Endothelial cell (in vitro differentiated cells): ENCODE data around the gene PARL. TPM values are rescaled to one million over a fixed set of nuclear protein-coding genes. Genes with fewer than 3 reads are reported as not detected.
"Not testable (repeated sequence)": the region's sequence is repeated elsewhere in the genome, so short reads cannot be mapped to it uniquely, and the experiment has no call there.

Source experiments
- DNase-seq: peaks from one replicate; pipeline ENCODE4 v3.0.0; 2021; ENCODE audit warnings: low spot score
- H3K27ac Mint-ChIP-seq: one replicate; pipeline ENCODE4 v1.8.0; 2021; ENCODE audit warnings: mixed read lengths, inconsistent platforms; ENCODE audit not compliant: unreplicated experiment
- H3K27me3 Mint-ChIP-seq: one replicate; pipeline ENCODE4 v1.8.0; 2021; ENCODE audit warnings: mild to moderate bottlenecking, moderate library complexity, mixed read lengths, inconsistent platforms; ENCODE audit not compliant: unreplicated experiment
- H3K36me3 Mint-ChIP-seq: one replicate; pipeline ENCODE4 v1.8.0; 2021; ENCODE audit warnings: mild to moderate bottlenecking, low read depth, mixed read lengths, inconsistent platforms; ENCODE audit not compliant: unreplicated experiment
- H3K4me1 Mint-ChIP-seq: one replicate; pipeline ENCODE4 v1.8.0; 2021; ENCODE audit warnings: mild to moderate bottlenecking, mixed read lengths, inconsistent platforms; ENCODE audit not compliant: unreplicated experiment
- H3K4me3 Mint-ChIP-seq: one replicate; pipeline ENCODE4 v1.8.0; 2021; ENCODE audit warnings: mild to moderate bottlenecking, mixed read lengths, inconsistent platforms; ENCODE audit not compliant: unreplicated experiment
- H3K9me3 Mint-ChIP-seq: one replicate; pipeline ENCODE4 v1.8.0; 2021; ENCODE audit warnings: mixed read lengths, inconsistent platforms; ENCODE audit not compliant: unreplicated experiment
- CTCF ChIP-seq: fragments of 200-600 bp; sonication (generic); IDR thresholded peaks from one replicate; pipeline ENCODE4 v1.5.0; 2021; ENCODE audit warnings: antibody characterized with exemption; ENCODE audit not compliant: unreplicated experiment
- total RNA-seq: library from RNA; stranded (reverse); fragmentation: NEBNext Ultra II Directional; extraction: Animal tissue kit (Norgen Biotek cat#: 25700); gene quantifications from one replicate; pipeline ENCODE4 v1.2.1, GENCODE V29; 2021; ENCODE audit not compliant: unreplicated experiment

Gene PARL
- total RNA-seq, 1 donor from 2014 or later: 62.9 TPM

- no peaks in the 10 kb centered on the region for H3K4me1 Mint-ChIP-seq
Observed at GRCh38 chr3:183878071-183878470, 6.6 kb downstream of the PARL start.

GRCh38 chr3:183877227-183877626 is 7.5 kb downstream of the PARL start:
- peak overlapping the region; percentile 51 for H3K4me3 Mint-ChIP-seq
- H3K27me3 Mint-ChIP-seq, H3K27ac Mint-ChIP-seq, H3K4me1 Mint-ChIP-seq, DNase-seq, H3K9me3 Mint-ChIP-seq, H3K36me3 Mint-ChIP-seq: not testable (repeated sequence)

More at GRCh38 chr3:183878071-183878470, 6.6 kb downstream of the PARL start:
- Mint-ChIP-seq H3K27ac (no peak overlapping the region), H3K27me3 (no peaks in the 10 kb centered on the region), H3K4me3 (no peak overlapping the region), H3K9me3 (no peaks in the 10 kb centered on the region), H3K36me3 (peaks cover 3% of the 10 kb centered on the region)
- DNase-seq: no peak
- no peak for TF ChIP-seq CTCF

DNA sequence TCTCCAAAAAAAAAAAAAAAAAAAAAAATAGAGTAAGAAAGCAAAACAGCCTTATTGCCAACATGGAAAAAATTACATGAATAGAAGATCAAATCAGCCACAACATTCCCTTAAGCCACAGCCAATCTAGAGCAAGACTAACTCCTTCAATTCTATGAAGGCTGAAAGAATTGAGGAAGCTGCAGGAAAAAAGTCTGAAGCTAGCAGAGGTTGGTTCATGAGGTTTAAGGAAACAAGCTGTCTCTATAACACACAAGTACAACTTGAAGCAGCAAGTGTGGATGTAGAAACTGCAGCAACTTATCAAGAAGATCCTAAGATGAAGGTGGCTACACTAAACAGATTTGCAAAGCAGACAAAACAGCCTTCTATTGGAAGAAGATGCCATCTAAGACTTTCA is 9.3 kb downstream of the PARL start:
- Mint-ChIP-seq H3K9me3 (no peaks in the 10 kb centered on the region), H3K4me1 (no peaks in the 10 kb centered on the region), H3K36me3 (peaks cover 3% of the 10 kb centered on the region), H3K4me3 (no peak overlapping the region), H3K27me3 (no peaks in the 10 kb centered on the region), H3K27ac (no peak overlapping the region)
- no peak for DNase-seq
- TF ChIP-seq CTCF: no peak

- DNase-seq: no peak
- no peak overlapping the region for H3K27ac Mint-ChIP-seq
Observed at GRCh38 chr3:183873914-183874313, 10.8 kb downstream of the PARL start.

DNA sequence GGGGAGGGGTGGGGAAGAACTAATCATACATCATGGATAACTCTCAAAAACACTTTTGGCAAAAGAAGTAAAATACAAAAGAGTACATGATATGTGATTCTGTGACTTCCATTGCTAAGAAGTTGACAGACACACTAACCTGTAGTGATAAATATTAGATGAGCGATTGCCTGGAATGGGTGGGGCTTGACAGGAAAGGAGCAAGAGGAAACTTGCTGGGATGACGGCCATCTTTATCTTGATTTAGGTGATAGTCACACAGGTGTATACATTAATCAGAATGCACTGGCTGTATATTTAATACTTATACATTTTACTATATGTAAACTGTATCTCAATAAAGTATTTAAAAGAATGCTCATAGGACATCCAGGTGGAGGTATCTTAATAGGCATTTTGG is 13.1 kb downstream of the PARL start:
- no peaks in the 10 kb centered on the region for H3K36me3 Mint-ChIP-seq
- no peaks in the 10 kb centered on the region for H3K4me1 Mint-ChIP-seq
- no peak for TF ChIP-seq CTCF
- no peaks in the 10 kb centered on the region for H3K9me3 Mint-ChIP-seq
- no peaks in the 10 kb centered on the region for H3K27me3 Mint-ChIP-seq
- no peak for DNase-seq
- no peak overlapping the region for H3K27ac Mint-ChIP-seq
- H3K4me3 Mint-ChIP-seq: no peak overlapping the region

More at GRCh38 chr3:183873914-183874313, 10.8 kb downstream of the PARL start:
- no peak overlapping the region for H3K4me3 Mint-ChIP-seq
- H3K36me3 Mint-ChIP-seq: peaks cover 3% of the 10 kb centered on the region
- no peaks in the 10 kb centered on the region for H3K27me3 Mint-ChIP-seq
- no peaks in the 10 kb centered on the region for H3K9me3 Mint-ChIP-seq
- no peak for TF ChIP-seq CTCF
- H3K4me1 Mint-ChIP-seq: no peaks in the 10 kb centered on the region

GRCh38 chr3:183870563-183870962 is 14.1 kb downstream of the PARL start:
- no peak for DNase-seq
- TF ChIP-seq CTCF: no peak
- no peaks in the 10 kb centered on the region for H3K27me3 Mint-ChIP-seq
- no peaks in the 10 kb centered on the region for H3K4me1 Mint-ChIP-seq
- H3K36me3 Mint-ChIP-seq: peaks cover 7% of the 10 kb centered on the region
- H3K27ac Mint-ChIP-seq: no peak overlapping the region
- H3K4me3 Mint-ChIP-seq: no peak overlapping the region
- no peaks in the 10 kb centered on the region for H3K9me3 Mint-ChIP-seq
